ENCODE data around the gene RETREG3.
"Not testable (repeated sequence)": the region's sequence is repeated elsewhere in the genome, so short reads cannot be mapped to it uniquely, and the experiment has no call there.

RETREG3 gene

DNA sequence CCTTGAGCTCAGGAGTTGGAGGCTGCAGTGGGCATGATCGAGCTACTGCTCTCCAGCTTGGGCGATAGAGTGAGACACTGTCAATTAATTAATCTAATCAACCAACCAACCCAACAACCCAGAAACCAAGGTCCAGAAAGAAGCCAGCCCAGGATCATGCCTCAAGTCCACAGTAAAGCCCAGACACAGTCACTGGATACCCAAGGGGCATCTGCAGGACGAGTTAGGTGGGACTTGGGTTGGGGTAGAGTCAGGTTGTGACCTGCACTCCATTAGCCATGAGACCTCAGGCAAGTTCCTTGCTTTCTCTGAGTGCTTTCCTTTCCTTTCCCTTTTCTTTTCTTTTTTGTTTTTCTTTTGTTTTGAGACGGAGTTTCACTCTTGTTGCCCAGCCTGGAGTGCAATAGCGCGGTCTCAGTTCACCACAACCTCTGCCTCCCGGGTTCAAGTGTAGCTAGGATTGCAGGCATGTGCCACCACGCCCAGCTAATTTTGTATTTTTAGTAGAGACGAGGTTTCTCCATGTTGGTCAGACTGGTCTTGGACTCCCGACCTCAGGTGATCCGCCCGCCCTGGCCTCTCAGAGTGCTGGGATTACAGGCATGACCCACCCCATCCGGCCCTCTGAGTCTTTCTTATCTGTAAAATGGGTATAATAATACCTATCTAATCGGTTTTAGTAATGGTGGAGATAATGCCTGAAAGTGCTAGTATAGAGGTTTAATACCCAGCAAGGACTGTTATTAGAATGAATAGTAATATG is 60.0 kb downstream of the RETREG3 start:
- DNase-seq = no peak

DNA sequence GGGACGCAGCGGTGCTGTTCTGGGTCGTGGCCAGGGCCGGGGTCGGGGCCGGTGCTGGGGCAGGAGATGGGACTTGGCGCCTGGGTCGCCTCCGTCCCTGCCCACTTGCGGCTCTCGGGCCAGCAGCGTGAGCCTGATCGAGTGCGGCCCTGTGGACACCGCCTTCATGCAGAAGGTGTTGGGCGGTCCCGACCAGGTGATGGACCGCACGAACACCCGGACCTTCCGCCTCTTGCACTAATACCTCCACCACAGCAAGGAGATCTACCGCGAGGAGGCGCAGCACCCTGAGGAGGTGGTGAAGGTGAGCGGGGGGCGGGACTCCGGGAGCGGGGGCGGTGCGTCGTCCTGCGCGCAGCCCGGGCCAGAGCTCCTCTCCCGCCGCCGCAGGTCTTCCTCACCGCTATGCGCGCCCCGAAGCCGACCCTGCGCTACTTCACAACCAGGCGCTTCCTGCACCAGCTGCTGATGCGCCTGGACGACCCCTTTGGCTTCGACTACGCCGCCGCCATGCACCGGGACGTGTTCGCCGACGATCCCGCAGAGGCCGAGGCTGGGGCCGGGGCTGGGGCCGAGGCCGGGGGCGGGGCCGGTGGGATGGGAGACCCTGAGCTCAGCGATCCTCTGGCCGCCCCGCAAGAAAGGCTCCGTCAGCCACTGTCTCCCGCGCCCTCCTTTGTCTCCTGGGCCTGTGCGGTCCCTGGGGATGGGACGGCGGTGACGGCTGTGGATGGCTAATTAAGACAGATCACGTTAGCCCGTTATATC is 60.9 kb downstream of the RETREG3 start:
- DNase-seq = peak; percentile 90

DNA sequence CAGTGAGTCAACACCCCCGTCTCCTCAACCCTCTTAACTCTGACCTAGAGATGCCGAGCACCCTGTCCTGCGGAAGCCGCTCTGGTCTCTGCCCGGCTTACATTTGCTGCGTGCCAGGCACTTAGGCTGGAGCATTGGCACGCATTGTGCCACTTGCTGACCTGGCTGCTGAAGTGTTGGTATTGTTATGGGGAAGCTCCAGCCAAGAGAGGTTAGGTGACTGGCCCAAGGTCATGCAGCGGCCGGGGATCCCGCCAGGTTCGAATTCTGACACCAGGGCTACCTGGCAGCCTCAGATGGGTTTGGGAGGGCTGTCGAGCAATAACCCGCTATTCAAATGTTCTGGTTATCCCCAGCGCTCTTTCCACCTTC is 61.5 kb downstream of the RETREG3 start:
- DNase-seq = no peak

DNA sequence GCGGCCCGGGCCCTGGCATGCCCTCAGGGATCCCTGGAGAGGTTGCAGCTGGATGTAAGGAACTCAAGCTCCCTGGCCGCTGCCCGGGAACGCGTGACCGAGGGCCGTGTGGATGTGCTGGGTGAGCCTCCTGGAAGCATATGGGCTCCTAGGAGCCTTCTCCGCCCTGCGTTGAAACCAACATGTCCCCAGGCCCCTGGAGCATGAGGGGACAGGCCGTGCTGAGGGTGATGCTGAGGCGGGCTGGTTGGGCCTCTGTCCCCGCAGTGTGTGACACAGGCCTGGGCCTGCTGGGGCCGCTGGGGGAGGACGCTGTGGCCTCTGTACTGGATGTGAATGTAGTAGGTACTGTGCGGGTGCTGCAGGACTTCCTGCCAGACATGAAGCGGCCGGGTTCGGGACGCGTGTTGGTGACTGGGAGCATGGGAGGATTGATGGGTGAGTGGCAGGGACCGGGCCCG is 62.1 kb downstream of the RETREG3 start:
- DNase-seq = no peak

DNA sequence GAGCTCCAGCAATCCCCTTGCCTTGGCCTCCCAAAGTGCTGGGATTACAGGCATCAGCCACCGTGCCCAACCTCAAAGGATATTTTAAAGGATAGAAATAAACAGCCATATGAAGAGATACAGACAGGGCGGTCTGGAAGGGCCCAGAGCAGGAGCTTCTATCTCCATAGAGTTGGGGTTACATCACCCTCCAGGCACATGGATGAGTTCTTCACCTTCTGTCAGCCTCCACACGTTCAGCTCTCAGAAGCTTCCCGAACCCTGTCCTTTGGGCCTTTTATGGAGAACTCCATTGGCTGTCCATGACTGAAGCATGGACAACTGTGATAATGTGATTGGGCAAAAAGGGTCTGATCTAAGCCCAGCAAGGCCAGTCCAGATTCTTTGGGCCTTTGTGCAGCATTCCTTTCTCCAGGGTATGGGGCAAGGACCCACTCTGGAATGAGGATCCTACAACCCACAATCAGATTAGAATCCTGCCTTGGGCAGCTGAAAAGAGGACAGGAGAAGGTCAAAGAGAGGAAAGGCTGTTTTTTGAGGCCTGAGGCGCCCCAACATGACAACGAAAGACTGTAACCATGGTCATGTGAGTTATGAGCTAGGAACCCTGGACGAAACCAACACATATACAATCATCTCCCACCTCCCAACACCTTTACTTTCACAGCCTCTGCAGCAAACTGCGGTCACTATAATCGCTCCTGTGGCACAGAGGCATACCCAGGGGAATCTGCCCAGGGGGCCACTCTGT is 63.2 kb downstream of the RETREG3 start:
- not testable (repeated sequence) for DNase-seq

DNA sequence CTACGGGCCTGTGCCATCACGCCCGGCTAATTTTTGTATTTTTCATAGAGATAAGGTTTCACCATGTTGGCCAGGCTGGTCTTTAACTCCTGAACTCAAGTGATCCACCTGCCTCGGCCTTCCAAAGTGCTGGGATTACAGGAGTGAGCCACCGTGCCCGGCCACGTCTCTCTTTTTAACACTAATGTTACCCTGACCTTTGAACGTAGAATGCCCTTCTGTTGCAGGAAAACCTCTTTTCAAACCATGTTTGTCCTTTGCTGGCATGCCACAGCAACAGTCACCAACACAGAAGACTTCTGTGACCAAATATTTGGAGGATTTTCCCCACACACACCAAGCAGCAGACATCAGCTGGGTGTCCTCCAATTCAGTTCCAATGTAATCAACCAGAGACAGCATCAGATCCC is 64.3 kb downstream of the RETREG3 start:
- DNase-seq = no peak

DNA sequence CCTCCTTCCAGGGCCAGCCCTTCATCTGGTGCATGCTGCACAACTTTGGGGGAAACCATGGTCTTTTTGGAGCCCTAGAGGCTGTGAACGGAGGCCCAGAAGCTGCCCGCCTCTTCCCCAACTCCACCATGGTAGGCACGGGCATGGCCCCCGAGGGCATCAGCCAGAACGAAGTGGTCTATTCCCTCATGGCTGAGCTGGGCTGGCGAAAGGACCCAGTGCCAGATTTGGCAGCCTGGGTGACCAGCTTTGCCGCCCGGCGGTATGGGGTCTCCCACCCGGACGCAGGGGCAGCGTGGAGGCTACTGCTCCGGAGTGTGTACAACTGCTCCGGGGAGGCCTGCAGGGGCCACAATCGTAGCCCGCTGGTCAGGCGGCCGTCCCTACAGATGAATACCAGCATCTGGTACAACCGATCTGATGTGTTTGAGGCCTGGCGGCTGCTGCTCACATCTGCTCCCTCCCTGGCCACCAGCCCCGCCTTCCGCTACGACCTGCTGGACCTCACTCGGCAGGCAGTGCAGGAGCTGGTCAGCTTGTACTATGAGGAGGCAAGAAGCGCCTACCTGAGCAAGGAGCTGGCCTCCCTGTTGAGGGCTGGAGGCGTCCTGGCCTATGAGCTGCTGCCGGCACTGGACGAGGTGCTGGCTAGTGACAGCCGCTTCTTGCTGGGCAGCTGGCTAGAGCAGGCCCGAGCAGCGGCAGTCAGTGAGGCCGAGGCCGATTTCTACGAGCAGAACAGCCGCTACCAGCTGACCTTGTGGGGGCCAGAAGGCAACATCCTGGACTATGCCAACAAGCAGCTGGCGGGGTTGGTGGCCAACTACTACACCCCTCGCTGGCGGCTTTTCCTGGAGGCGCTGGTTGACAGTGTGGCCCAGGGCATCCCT is 65.7 kb downstream of the RETREG3 start:
- DNase-seq = no peak

DNA sequence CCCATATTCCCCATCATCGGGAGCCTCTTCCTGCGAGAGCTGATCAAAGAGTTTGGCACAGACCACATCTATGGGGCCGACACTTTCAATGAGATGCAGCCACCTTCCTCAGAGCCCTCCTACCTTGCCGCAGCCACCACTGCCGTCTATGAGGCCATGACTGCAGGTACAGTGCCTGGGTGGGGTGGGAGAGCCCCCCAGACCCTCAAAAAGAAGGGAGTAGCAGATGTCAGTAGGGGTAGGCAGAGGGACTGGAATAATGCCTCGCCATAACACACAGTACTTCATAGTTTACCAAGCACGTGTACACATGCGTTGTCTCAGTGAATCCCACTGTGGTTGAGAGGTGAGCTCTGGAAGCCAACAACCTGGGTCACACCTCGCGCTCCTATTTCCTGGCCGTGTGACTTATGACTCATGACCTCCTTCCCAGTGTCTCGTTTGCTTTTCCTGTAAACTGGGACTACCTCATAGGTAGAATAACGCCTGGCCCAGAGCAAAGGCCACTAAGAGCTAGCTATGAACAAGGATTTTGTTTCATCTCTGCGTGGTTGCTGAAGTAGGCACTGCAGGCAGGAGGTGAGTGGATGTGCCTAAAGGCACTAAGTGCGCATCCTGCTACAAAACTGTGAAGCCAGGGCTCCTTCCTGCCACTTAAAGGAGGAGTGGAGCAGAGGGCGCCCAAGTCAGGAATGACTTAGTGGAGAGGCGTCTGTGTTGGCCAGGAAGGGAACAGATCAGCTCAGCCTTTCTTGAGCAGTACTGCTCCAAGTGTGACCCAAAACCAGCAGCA is 67.9 kb downstream of the RETREG3 start:
- no peak for DNase-seq

DNA sequence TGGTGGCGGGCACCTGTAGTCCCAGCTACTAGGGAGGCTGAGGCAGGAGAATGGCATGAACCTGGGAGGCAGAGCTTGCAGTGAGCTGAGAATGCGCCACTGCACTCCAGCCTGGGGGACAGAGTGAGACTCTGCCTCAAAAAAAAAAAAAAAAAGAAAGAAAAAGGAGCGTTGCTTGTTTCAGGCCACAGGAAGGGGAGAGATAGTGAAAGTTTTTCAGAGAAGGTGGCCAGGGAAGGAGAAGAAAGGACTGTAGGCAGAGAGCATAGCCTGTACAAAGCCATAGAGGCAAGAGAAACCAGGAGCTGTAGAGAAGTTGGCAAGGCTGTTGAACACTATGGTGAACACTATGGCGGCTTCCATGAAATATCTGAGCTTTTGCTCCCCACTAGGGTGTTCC is 68.6 kb downstream of the RETREG3 start:
- DNase-seq = not testable (repeated sequence)

DNA sequence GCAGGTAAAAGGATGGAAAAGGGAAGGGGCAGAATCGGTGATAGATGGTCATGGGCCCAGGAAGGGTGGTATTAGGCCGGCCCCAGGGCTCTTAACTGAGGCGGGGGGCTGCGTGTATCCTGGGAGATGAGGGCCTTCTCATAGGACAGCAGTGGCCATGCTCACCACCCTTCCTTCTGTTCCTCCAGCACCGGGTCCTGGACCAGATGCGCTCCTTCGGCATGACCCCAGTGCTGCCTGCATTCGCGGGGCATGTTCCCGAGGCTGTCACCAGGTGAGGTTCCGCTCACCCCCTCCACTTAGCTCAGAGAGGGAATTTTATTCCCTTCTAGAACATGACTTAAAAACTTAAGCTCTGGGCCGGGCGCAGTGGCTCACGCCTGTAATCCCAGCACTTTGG is 70.7 kb downstream of the RETREG3 start:
- DNase-seq = no peak

DNA sequence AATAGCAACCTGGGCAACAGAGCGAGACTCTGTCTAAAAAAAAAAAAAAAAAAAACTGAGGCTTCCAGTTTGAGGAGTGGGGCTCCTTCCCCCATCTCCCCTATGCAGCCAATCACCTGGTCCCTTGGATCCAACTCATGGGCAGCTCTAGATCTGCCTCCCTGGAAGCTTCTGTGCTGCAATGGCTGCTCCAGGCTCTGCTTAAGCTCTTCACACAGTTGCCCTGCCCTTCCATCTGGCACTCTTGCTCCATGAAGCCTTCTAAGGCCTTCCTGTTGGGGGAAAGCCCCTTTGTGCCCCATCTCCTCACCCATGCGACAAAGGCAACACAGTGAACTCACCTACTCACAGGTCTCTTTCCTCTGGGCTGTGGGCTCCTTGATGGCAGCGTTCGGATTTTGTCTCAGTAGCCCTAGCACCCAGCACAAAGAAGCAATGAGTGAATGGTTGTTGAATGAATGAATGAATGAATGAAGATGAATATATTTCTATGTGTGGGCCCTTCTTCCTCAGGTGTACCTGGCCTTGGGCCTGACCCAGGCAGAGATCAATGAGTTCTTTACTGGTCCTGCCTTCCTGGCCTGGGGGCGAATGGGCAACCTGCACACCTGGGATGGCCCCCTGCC is 71.2 kb downstream of the RETREG3 start:
- no peak for DNase-seq

DNA sequence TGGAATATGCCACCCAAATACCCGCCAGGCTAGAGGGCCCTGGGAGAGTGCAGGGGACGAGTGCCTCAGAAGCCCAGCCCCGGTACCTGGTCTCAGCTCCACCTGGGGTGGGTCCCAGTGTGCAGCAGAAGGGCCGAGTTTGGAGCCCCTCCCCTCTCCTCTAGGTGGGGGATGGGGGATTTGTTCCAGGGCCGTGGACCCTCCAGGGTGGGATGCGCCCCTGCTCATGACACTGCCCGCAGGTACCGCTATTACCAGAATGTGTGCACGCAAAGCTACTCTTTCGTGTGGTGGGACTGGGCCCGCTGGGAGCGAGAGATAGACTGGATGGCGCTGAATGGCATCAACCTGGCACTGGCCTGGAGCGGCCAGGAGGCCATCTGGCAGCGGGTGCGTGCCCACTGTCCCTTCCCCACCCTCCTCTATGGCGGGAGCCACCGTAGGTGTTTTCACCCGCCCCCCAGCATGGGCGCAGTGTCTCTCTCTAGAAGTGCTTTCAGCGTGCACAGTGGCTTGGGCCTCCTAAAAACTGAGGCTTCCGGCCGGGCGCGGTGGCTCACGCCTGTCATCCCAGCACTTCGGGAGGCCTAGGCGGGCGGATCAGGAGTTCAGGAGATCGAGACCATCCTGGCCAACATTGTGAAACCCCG is 71.9 kb downstream of the RETREG3 start:
- no peak for DNase-seq

DNA sequence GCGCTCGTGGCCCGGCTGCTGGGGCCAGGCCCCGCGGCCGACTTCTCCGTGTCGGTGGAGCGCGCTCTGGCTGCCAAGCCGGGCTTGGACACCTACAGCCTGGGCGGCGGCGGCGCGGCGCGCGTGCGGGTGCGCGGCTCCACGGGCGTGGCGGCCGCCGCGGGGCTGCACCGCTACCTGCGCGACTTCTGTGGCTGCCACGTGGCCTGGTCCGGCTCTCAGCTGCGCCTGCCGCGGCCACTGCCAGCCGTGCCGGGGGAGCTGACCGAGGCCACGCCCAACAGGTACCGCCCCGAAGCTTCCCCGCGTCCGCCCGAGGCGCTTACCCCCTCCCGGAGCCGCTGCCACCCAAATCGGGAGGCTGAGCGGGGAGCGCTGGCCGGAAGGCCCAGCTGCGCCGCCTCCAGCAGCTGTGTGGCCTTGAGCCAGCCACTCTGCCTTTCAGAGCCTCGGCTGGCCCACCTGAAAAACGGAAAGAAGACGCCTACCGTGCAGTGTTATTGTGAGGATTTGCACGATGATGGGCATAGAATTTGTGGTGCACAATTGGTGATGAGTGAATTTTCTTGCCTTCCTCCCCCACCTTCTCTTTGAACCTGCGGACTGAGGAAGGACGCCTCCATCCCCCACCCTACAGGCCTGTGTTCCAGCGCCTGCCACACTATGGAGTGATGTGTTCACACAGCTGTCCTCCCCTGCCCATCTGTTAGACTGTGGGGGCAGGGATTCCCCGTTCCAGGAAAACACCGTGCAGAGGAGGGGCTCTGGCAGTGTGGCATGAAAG is 72.6 kb downstream of the RETREG3 start:
- DNase-seq = peak; percentile 89

DNA sequence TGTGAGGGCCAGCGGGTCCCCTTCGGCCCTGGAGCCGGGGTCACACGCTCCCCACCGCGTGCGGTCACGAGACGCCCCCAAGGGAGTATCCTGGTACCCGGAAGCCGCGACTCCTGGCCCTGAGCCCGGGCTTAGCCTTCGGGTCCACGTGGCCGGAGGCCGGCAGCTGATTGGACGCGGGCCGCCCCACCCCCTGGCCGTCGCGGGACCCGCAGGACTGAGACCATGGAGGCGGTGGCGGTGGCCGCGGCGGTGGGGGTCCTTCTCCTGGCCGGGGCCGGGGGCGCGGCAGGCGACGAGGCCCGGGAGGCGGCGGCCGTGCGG is 73.2 kb downstream of the RETREG3 start, which contains the start of gene NAGLU:
TSS of gene NAGLU (plus strand) at position 194 of the 324 bp plus-strand sequence. CDS start at position 226, 32 bp downstream.
- peak; percentile 93 for DNase-seq

DNA sequence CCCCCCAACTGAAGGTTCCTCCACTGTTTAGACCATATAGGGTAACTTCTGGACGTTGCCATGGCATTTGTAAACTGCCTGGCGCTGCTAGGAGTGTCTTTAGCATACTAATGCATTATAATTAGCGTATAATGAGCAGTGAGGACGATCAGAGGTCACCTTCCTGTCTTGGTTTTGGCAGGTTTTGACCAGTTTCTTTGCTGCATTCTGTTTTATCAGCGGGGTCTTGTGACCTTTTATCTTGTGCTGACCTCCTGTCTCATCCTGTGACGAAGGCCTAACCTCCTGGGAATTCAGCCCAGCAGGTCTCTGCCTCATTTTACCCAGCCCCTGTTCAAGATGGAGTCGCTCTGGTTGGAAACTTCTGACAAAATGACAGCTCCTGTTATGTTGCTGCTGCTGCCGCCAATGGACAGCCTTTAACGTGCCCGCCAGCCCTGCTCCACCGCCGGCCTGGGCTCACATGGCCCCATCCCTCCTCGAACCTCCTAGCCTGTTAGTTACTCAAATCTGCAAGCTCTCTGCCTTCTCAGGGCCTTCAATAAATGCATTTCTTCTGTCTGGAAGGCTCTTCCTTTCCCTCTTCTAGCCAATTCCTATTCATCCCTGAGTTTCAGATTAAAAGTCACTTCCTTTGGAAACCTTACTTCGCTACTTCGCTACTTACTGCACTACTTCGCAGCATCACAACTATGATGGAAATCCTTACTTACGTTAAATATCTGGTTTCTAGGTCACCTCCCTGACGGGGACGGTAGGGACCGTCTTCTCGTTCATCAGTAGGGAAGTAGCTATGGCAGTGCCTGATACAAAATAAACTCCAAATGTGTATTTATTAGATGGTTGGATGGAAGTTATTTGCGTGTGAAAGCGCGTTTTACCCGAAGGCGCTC is 73.8 kb downstream of the RETREG3 start:
- DNase-seq = no peak

DNA sequence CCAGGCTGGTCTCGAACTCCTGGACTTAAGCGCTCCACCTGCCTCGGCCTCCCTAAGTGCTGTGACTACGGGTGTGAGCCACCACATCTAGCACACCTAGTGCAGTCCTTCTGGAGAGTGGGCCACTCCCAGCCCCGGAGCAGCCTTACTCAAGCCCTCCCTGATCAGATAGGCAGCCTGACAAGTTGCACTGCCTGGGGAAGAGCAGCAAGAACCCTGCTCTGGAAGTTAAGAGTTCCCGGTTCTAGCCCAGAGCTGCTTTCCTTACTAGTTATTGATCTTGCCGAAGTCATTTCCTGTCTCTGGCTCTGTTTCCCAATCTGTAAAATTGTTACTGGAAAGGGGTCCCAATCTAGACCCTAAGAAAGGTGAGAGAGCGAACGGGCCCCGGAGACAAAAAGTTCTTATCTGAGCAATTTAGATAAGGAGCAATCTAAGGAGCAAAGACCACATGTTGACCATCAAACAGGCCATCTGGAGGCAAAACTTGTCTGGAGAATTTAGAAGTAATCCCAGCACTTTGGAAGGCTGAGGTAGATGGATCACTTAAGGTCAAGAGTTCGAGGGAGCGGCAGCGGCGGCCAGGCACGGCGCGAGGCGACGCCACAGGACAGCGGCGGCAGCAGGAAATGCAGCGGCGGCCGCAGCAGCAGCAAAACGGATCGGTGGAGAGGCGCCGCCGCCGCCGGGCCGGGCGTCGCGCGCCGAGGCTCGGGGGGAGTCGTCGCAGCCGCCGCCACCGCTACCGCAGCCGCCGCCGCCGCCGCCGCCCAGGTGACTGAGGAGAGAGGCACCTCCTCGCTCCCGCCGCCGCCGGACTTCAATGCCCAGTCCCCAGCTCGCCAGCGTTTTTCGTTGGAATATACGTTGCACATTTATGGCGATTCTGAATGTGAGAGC is 77.5 kb downstream of the RETREG3 start:
- DNase-seq = peak; percentile 60

DNA sequence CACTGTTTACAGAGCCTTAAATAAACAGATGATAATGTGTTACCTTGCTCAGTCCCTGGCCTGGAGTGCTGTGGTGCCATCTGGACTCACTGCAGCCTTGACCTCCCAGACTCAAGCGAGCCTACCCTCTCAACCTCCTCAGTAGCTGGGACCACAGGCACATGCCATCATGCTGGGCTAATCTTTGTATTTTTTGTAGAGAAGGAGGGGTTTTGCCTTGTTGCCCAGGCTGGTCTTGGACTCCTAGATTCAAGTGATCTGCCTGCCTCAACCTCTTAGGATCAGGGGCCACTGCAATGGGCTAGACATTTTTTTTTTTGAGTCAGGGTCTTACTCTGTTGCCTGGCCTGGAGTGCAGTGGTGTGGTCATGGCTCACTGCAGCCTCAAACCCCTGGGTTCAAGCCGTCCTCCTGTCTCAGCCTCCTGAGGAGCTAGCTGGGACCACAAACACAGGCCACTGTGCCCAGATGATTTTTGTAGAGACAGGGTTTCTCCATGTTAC is 78.2 kb downstream of the RETREG3 start:
- DNase-seq = no peak
